Activated CD4-positive, alpha-beta T cell treated with anti-CD3 and anti-CD28 coated beads for 4 hours (primary cell): ENCODE results near the gene ESYT1.

Source experiments
- DNase-seq, 2 donors: peaks; one replicate each; pipeline ENCODE4 v3.0.0-alpha.2; 2020

The ESYT1 gene

GRCh38 chr12:56189918-56190694, 62.0 kb downstream of the ESYT1 start:
- DNase-seq, result peak; percentile 70 to 78

- no peak for DNase-seq
Measured at GRCh38 chr12:56190695-56191155, 62.7 kb downstream of the ESYT1 start.

GRCh38 chr12:56192582-56192981, 64.5 kb downstream of the ESYT1 start:
- no peak for DNase-seq

- peak; percentile 77 to 82 for DNase-seq
Measured at GRCh38 chr12:56193025-56193578, 65.0 kb downstream of the ESYT1 start.
